Type B pancreatic cell (in vitro differentiated cells): Measurements from ENCODE around the gene EVA1A. TPM values are rescaled to one million over a fixed set of nuclear protein-coding genes. Genes with fewer than 3 reads are reported as not detected.

Experiments
- DNase-seq: peaks from one replicate; pipeline ENCODE4 v3.0.0; 2021; ENCODE audit warnings: mixed read lengths; ENCODE audit not compliant: unreplicated experiment; ENCODE audit errors: extremely low spot score
- H3K27ac Mint-ChIP-seq: 2 replicates; pipeline ENCODE4 v1.8.0; 2021; ENCODE audit warnings: mild to moderate bottlenecking, mixed read lengths
- H3K27me3 Mint-ChIP-seq: 2 replicates; pipeline ENCODE4 v1.8.0; 2021; ENCODE audit warnings: mixed read lengths
- H3K36me3 Mint-ChIP-seq: 2 replicates; pipeline ENCODE4 v1.8.0; 2021; ENCODE audit warnings: mixed read lengths
- H3K4me1 Mint-ChIP-seq: one replicate; pipeline ENCODE4 v1.8.0; 2021; ENCODE audit warnings: mixed read lengths; ENCODE audit not compliant: unreplicated experiment
- H3K4me3 Mint-ChIP-seq: 2 replicates; pipeline ENCODE4 v1.8.0; 2021; ENCODE audit warnings: mild to moderate bottlenecking, mixed read lengths
- H3K9me3 Mint-ChIP-seq: 2 replicates; pipeline ENCODE4 v1.8.0; 2021; ENCODE audit warnings: mixed read lengths
- CTCF ChIP-seq: fragments of 200-600 bp; sonication (generic); conservative IDR thresholded peaks from 2 replicates; pipeline ENCODE4 v1.5.0; 2021; ENCODE audit warnings: antibody characterized with exemption, mild to moderate bottlenecking
- total RNA-seq: library from RNA; stranded (reverse); gene quantifications from 2 replicates; pipeline ENCODE4 v1.2.1, GENCODE V29; 2021; ENCODE audit warnings: low replicate concordance

EVA1A gene
- total RNA-seq, 1 donor from 2014 or later: 13.5 TPM

DNA sequence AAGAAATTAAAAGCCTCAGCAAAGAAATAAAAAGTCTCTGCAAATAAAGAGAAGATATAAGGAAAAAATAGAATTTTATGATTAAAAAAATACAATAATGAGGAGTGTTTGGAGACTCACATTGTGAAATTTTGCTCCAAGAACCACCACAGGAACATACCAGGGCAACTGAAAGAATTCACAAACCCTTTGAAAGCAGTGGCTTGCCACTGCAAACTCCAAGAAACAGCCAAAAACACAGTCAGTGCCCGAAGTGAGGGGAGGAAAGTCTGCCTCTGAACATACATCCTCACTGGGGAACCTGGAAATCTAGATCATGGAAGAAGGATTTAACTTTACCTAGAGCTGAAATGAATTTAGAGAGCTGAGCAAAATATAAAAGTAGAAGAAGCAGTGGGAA, 33.1 kb downstream of the EVA1A start:
- peak overlapping the region; percentile 7 for H3K27ac Mint-ChIP-seq

DNA sequence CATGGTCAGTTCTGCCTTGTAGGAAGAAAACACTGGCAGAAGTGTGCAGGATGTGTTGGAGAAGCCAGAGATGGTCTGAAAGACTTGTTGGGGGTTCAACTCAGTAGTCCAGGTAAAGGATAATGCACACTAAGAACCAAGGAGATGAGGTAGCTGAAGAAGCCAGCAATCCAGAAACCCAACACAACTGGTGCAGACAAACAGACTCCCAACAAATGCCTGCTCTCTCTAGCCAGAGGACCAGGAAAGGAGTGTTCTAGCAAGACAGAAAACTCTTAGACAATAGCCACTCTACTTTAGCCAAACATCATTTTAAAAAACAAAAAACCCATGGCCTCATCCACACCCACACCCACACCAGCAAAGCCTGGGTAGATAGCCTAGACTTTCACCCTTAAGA, 33.9 kb downstream of the EVA1A start:
- peaks cover 7% of the 10 kb centered on the region for H3K27me3 Mint-ChIP-seq
- H3K4me3 Mint-ChIP-seq: no peak overlapping the region
- no peak for TF ChIP-seq CTCF
- H3K36me3 Mint-ChIP-seq: peaks cover 4% of the 10 kb centered on the region
- no peak overlapping the region for H3K27ac Mint-ChIP-seq
- DNase-seq: no peak
- peaks cover 4% of the 10 kb centered on the region for H3K9me3 Mint-ChIP-seq
- H3K4me1 Mint-ChIP-seq: peaks cover 16% of the 10 kb centered on the region

More for the DNA sequence above, 33.1 kb downstream of the EVA1A start:
- H3K36me3 Mint-ChIP-seq: peaks cover 4% of the 10 kb centered on the region
- DNase-seq: no peak
- peaks cover 16% of the 10 kb centered on the region for H3K4me1 Mint-ChIP-seq
- H3K4me3 Mint-ChIP-seq: no peak overlapping the region
- no peak for TF ChIP-seq CTCF
- peaks cover 8% of the 10 kb centered on the region for H3K9me3 Mint-ChIP-seq
- peaks cover 7% of the 10 kb centered on the region for H3K27me3 Mint-ChIP-seq

DNA sequence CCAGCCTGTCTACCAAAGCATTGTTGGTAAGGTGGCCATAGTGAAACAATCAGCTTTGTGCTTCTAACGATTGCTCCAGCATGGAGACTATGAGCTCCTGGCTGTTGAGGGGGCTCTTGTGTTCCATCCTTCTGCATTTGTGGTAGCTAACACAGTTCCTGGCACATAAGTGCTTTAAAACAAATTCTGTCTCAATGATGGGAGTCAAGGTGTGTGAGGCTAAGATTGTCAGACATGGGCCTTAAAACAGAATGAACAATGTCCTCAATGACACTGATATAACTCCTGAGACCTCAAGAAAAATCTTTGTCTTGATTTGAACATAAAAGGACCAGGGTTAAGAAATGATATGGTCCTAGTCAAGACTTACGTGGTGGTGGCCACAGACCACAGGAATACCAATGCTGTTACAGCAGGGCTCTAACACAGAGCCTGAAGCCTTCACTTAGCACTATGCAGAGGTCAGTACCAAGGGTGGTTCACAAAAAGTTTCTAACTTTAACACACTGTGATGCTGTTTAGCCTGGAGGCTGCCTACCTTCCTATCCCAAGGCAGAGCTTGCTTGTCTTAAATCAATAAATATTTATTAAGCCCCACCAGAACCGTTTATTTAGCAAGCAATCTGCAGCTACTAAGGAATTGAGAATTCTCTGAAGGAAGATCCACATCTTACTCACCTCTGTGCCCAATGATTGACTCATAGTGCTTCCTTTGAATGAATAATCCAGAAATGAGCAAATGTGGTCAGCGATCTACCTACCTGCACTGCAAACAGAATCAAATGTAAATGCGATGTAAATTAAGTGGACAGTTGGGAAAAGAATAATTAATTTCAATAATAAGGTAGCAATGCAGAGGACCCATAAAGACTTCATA, 35.1 kb downstream of the EVA1A start:
- Mint-ChIP-seq H3K9me3 (peaks cover 4% of the 10 kb centered on the region), H3K27ac (no peak overlapping the region), H3K27me3 (peaks cover 7% of the 10 kb centered on the region), H3K36me3 (peaks cover 4% of the 10 kb centered on the region), H3K4me1 (peaks cover 16% of the 10 kb centered on the region), H3K4me3 (no peak overlapping the region)
- TF ChIP-seq CTCF: no peak
- DNase-seq: no peak

DNA sequence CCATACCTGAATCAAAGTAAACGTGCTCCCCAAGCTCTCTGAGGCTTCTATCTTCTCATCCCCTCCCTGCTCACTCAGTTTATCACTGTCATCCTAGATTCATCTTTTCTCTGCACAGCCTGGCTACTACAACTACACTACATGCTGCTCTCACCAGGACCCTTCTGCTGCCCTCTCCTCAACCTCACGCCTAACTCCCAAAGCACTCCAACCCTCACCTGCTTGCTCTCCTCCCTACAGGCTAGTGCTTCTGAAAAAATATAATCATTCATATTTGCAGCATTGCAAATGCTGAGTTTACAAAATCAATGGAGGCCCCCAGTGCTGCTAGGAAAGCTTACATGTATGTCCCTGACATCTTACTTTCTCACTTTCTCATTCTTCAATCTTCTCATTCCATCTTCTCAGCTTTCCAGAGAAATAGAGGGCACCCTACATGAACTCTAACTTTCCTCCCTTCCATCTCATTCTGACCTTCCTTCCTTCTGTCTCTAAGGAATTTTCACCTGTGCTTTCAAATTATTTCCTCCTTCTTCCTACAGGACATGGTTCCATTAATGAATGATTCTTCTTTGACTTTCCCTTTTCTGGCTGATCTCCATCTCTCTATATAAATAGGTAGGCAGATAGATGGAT, 36.3 kb downstream of the EVA1A start:
- Mint-ChIP-seq H3K36me3 (peaks cover 9% of the 10 kb centered on the region), H3K27me3 (peaks cover 13% of the 10 kb centered on the region), H3K27ac (no peak overlapping the region), H3K4me3 (no peak overlapping the region), H3K4me1 (peaks cover 16% of the 10 kb centered on the region), H3K9me3 (peaks cover 4% of the 10 kb centered on the region)
- no peak for TF ChIP-seq CTCF
- DNase-seq: no peak

- Mint-ChIP-seq H3K27ac (no peak overlapping the region), H3K36me3 (peaks cover 9% of the 10 kb centered on the region), H3K9me3 (peaks cover 4% of the 10 kb centered on the region), H3K27me3 (peaks cover 11% of the 10 kb centered on the region), H3K4me3 (no peak overlapping the region), H3K4me1 (peaks cover 11% of the 10 kb centered on the region)
- TF ChIP-seq CTCF: no peak
- DNase-seq: no peak
Measured at GRCh38 chr2:75523313-75524275, 37.1 kb downstream of the EVA1A start.
